Hematopoietic multipotent progenitor cell treated with erythropoietin and hydrocortisone succinate and interleukin-3 and kit ligand, for 6 days (in vitro differentiated cells): ENCODE measurements around the gene RNF186.
A peak's percentile ranks its signal among the peaks of the same experiment; 100 is the strongest.
"Not testable (repeated sequence)": the region's sequence is repeated elsewhere in the genome, so short reads cannot be mapped to it uniquely, and the experiment has no call there.

Experiments used
- DNase-seq: peaks from one replicate; pipeline ENCODE4 v3.0.0-alpha.2; 2015

RNF186 gene, protein sequence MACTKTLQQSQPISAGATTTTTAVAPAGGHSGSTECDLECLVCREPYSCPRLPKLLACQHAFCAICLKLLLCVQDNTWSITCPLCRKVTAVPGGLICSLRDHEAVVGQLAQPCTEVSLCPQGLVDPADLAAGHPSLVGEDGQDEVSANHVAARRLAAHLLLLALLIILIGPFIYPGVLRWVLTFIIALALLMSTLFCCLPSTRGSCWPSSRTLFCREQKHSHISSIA

DNA sequence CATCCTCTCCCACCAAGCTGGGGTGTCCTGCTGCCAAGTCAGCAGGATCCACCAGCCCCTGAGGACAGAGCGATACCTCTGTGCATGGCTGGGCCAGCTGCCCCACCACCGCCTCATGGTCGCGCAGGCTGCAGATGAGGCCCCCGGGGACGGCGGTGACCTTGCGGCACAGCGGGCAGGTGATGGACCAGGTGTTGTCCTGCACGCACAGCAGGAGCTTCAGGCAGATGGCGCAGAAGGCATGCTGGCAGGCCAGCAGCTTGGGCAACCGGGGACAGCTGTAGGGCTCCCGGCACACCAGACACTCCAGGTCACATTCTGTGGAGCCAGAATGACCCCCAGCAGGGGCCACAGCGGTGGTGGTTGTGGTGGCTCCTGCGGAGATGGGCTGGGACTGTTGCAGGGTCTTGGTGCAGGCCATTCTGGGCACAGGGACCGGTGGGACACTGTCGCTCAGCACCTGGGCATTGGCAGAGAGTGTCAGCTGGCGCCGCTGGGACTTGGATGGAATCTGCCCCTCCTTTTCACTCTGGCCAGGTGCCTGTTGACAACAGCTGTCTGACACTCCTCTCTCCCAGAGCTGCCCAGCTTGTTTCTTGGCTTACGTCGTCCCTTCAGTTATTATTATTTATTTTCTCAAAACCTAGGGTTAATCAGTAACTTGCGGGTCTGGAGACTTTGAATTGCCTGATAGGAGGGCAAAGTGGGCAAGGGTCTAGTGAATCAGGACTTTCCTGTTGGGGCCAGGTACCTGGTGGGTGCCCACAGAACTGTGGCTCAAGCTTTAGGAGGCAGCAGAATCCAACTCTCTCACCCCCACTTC is at the start of gene RNF186:
TSS of gene RNF186 (minus strand) at position 603 of the 823 bp plus-strand sequence. CDS start at position 421, 182 bp downstream.
- no peak for DNase-seq

DNA sequence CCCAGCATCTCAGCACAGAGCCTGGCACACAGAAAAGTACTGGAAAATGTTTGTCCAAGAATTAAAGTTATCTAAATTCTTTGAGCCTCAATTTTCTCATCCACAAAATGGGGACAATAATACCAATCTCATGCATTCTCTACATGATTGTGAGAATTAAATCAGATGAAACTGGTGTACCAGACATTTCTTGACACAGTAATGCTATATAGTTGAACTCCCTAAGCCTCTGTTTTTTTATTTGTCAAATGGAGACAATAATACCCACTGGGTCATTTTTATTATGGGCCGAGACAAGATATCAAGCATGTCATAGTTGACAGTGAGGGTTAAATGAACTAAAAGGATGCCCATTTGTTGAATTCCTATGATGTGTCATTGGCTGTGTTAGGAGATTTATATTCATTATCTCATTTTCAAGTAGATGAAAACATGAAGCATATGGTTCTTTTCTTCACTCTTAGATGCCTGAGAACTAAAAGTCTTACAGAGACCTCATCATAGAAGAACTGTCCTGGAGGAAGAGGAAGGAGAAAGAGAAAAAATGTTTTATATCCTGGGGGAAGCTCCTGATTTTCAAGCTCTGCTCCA is 49.6 kb upstream of the RNF186 start:
- no peak for DNase-seq

DNA sequence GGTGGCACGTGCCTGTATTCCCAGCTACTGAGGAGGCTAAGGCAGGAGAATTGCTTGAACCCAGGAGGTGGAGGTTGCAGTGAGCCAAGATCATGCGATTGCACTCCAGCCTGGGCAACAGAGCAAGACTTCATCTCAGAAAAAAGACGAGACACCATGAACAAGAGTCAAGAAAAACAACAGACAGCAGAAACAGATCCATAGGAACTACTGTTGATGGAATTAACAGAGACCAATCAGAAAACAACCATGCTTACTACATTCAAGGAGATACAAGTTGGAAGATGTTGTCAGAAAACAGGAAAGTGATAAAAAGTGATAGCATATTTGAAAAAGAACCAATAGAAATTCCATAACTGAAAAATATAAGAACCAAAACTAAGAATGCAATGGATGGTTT is 47.9 kb upstream of the RNF186 start:
- no peak for DNase-seq

DNA sequence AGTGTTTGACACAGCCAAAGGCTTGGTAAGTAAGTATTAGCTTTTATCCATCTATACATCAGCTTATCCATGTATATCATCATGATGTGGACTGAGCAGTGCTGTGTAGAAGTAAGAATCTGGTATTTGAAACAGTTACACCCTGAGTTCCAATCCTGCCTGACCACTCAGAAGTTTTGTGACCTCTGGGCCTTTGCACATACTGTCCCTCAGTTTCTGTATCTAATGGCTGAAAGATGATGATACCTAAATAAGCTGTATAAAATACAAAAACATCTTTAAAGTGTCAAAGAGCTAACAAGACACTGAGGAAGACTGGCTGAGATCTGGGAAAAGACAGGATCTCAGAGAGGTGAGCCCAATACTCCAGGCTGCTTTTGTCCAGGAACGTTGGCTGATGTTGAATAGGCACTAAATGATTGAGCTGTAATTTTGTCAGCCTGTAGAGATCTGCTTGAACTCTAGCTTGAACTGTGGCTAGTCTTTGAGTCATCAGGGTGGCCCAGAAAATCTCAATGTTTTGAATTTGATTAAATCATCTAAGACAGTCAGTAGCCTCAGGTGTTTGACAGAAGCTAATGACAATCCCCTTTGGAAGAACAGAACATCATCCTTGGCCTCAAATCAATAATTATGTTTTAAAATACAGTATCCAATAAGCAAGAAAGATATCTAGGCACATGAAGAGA is 46.9 kb upstream of the RNF186 start:
- DNase-seq, result no peak

DNA sequence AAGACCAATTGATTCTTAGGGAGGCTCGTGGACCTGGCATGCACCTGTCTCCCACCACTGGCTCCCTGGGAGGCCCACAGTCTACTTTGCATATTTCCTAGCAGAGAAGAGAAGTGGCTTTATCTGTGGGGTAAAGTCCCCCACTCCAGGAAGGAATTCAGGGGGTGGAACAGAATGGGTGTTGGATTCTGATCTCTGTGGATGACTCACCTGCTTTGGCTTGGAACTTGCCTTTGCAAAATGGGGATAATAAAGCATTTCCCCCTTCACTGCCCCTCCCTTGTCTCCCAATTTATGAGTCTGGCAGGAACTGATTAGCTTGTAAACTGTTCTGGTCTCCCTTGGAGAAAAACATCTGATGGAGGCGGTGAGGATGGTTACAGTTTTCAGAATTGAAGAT is 46.0 kb upstream of the RNF186 start:
- no peak for DNase-seq

DNA sequence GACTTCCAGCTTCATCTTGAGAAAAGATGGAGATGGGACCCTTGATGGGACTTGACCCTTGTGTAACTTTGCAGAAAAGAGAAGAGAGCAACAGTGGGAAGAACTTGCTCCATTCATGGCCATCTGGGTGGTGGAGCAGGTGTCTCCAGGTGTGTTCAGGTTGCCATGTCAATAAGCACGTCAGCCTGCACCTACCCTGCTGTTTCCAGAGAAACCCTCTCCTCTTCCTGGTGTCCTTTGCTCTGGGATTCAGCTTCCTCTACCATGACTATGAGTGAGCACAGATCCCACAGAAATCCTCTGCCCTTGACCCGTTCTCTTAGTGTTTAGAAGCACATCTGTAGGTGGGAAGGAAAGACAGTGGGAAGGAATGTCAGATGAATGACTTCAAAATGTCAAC is 45.3 kb upstream of the RNF186 start:
- DNase-seq, result no peak

DNA sequence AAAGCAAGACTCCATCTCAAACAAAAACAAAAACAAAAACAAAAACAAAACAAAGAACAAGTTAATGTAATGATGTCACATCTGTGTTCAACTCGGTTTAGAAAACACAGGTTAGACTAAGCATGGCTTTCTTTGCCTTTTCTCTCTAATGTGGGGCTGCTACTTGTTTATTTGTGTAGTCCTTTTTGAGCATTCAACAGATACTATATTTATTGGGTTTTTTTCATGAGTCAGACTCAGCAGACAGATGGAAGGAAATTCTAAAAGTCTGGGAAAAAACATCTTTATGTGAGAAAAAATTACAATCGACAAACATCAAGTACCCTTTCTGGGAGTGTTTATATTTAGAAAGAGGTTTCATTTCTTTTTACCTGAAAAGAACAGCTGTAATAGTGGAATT is 44.8 kb upstream of the RNF186 start:
- DNase-seq, result no peak

DNA sequence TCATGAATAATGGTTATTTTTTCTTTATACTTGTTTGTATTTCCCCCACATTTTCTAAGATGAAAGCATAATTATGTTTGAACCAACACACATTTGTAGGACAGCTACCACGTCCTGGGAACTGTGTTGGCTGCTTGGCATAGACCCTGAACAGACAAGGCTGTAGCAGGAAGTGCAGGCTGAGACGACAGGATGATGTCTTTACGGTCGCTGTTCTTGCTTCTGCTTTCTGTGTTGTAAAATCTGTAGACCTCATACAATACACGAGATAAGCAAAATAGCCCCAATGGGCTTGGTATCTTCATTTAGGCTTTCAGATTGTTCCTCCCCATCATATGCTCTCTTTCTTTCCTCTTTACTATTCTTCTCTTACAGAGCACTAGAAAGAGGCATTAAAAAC is 43.8 kb upstream of the RNF186 start:
- DNase-seq, result peak; percentile 8

DNA sequence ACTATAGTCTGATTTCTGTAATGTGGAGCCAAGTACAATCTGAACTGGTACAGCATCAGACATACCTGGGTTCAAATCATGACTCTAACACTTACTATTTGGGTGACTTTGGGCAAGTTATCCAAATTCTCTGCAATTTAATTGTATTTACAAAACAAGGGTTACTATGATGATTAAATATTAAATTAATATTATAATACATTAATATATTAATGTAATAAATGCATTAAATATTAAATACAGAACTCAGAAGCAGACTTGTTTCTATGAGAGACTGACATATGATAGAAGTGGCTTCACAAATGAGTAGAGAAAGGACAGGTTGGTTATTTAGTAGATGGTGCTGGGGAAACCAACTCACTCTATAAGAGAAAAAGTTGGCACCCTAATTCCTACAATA is 39.8 kb upstream of the RNF186 start:
- no peak for DNase-seq

DNA sequence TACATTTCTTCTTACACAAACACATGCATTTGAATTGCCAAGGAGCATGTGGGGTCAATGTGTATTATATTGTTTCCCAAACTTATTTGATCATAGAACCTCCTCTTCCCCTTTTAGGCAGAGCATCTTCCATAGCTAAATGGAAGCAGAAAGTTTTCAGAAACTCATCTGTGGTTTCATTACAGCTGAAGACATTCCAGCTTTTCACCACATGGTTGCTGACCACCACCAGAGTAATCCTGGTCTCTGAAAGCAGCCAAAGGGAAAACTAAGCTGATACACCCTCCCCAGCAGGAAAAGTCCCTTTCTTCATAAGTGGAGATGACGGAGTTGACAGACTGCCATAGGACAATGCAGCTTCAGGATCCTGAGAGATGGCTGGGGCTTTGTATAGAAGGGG is 37.0 kb upstream of the RNF186 start:
- no peak for DNase-seq

DNA sequence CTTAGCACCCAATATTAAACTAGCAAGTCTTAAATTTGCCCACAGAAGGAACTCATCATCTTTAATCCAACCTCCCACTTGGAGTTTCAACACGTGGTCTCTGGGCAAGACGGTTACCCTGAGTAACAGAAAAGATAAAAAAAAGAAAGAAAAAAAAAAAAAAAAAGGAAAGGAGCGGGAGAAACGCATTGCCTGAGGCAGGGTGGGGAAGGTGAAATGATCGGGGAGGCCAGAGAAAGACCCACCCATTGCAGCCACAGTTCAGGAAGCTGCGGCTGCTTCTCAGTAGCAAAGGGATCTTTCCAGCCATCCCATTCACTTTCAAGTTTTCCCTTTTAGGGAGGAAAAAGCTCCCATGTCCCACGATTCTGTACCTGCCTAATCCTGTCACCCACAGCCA is 35.1 kb upstream of the RNF186 start:
- DNase-seq, result no peak

DNA sequence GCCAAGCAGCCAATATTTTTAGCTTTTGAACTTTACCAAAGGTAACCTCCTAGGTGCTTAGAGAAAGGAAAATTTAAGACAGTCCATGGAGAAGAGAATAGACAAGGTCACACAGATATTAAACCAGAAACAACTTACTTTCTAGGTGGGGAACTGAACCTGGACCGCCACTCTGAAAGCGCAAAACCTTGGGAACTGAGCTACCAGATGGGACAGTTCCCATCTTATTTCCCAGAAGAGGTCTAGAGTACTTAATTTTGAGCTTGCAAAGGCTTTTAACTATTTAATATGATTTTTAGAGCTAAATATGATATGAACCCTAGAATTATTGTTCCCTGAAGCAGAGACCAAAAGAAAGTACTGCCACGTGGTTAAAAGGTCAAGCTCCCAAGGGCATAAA is 34.2 kb upstream of the RNF186 start:
- DNase-seq, result not testable (repeated sequence)

DNA sequence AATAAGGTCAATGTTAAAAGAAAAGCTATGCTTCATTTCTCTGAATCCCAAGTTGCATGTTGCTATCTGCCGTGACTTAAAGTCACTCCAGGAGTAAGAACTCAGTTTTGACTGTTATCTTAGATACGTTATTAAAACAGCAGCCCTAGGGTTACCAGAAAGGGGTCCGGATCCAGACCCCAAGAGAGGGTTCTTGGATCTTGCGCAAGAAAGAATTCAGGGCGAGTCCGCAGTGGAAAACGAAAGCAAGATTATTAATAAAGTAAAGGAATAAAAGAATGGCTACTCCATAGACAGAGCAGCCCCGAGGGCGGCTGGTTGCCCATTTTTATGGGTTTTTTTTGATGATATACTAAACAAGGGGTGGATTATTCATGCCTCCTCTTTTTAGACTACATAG is 32.3 kb upstream of the RNF186 start:
- not testable (repeated sequence) for DNase-seq

DNA sequence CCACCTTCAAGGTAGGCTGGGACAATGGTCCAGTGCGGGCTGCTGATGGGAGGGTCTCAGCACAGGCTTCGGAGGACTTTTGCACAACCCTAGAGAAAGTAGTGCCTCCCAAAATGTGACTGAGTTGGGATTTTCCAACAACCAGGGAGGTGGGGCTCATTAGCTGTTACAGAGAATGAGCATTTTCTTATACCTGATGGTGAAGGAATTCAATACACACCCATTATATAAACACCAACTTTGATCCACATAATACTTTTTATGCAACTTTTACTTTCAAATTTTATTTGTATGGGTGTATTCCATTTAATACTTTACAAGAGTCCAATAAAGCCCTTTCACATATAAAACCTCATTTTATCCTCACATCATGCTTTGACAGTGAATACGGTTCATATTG is 31.3 kb upstream of the RNF186 start:
- DNase-seq, result no peak

DNA sequence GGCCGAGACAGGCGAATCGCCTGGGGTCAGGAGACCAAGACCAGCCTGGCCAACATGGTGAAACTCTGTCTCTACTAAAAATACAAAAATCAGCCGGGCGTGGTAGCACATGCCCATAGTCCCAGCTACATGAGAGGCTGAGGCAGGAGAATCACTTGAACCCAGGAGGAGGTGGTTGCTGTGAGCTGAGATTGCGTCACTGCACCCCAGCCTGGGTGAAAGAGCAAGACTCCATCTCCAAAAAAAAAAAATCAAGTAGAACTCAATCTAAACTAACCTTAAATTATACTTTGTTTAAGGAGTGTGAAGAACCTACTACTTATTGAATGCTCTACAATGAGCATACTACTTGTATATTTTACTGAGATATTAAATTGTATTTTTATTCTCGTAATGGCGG is 30.5 kb upstream of the RNF186 start:
- DNase-seq, result no peak

DNA sequence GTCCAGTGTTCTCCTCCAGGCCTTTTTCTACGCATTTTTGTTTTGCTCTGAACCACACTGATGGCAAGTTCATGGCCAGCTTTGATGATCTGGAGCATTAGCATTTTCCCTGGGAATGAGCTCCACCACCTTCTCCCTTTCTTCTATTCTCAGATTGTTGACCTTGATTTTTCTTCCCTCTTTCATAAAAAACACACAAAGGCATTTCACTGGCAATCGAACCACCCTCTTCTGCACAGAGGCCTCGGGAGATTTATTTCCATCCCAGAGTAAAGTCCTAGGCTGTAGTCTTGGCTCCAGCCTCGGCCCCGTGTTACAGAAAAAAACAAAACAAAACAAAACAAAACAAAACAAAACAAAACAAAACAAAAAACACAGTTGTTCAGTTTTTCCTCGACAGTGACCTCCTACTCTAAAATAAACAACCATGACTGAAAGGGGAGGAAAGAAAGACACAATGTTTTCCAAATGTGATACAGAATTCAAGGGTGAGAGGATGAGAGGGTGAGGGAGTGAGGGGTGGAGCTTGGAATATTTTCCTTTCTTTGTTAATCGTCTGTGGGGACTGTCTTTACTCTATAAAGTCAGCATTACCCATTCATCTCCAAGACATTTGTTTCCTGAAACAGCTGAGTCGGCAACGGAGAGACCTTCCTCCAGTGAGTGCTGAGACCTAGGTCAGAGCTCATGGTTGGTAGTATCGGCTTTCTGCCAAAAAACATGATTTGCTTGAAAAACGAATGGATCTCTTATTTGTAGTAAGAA is 29.8 kb upstream of the RNF186 start:
- DNase-seq, result no peak

DNA sequence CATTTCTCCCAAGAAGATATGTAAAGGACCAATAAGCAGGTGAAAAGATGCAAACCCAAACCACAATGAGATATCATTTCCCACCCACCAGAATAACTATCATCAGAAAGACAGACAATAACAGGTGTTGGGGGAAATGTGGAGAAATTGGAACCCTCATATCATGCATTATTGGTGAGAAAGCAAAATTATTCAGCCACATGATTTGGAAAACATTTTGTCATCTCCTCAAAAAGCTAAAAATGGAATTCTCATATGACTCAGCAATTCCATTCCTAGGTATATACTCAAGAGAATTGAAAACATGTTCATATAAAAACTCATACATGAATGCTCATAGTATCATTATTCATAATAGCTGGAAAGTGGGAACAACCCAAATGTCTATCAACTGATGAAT is 25.1 kb upstream of the RNF186 start:
- DNase-seq, result no peak

DNA sequence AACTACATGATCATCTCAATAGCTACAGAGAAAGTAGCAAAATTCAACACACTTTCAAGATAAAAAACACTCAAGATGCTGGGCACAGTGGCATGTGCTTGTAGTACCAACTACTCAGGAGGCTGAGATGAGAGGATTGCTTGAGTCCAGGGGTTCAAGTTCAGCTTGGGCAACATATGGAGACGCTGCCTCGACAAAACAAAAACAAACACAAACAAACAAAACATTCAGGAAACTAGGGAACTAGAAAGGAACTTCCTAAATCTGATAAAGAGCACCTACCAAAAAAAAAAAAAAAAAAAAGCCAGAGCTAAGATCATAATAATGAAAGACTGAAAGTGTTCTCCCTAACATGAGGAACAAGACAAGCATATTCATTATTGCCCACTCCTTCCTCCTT is 22.8 kb upstream of the RNF186 start:
- DNase-seq, result no peak

DNA sequence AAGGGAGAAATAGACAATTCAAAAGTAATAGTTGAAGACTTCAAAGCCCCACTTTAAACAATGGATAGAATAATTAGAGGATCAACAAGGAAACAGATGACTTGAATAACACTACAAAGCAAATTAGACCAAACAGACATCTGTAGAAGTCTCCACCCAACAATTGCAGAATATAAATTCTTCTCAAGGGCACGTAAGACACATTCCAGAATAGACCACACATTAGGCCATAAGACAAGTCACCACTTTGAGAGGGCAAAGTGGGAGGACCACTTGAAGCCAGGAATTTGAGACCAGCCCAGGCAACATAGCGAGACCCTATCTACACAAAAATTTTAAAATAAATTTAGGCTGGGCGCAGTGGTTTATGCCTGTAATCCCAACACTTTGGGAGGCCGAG is 20.5 kb upstream of the RNF186 start:
- DNase-seq, result no peak

DNA sequence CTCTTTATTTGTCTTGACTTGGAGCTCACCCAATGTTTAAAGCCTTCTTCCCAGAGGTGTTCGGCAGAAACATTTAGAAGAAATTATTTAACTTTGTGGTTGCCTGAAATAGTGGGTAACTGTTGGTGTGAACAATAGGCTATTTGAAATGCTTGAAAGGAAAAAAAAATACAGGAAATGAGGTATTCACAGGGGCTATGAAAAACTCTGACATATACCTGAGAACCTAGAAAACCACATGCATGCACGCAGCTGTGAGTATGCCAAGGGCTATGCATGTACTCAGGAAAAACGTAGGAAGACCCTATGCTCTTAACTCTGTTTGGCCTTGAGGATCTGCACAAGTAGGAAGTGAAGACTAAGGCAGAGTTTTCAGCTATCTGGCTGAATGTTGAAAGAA is 16.4 kb upstream of the RNF186 start:
- DNase-seq, result no peak

DNA sequence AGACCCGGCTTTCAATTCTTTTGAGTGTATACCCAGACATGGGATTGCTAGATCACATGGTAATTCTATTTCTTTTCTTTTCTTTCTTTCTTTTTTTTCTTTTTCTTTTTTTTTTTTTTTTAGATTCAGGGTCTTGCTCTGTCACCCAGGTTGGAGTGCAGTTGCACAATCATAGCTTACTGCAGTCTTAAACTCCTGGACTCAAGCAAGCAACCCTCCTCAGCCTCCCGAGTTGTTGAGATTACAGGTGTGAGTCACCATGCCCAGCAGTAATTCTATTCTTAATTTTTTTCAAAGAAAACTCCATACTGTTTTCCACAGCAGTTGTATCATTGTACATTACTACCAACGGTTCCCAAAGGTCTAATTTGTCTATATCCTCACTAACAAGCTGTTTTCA is 13.5 kb upstream of the RNF186 start:
- DNase-seq, result no peak

DNA sequence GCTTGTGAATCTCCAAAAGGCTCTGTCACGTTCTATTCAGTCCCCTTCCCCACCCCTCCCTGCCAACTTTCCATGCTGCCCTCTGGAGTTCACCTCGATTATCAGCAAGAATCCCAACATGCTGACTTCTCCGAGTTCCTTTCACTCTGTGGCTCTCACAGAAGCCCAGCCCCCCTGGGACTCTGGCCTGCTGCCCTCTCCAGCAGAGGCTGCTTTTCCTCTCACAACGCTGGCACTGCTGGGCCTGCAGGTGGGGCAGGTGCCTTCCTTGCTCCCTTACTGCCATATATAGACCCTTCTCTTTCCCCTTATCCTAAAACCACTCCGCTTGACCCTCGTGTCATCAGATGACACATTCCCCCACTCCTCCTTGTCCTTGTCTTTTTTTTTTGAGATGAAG is 10.2 kb upstream of the RNF186 start:
- no peak for DNase-seq

DNA sequence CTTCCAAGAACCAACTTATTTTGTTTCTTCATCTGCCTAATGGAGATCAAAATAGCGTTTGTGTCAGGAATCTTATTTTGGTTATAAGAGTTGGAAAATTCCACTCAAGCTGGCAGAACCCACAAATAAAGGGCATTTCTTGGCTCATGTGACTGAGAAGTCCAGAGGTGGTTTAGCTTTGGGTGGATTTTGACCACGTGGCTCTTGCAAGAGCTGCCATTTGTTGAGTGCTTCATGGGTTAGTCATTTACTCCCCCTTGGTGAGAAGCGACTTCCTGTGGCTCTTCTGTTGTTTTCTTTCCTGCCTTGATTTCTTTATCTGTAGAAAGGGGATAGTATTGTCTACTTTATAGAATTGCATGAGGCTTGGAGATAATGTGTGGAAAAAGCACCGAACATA is 9.5 kb upstream of the RNF186 start:
- DNase-seq, result no peak
